22Rv1 (cell line): ENCODE measurements around the gene TIGD1.

ENCODE experiments used
- CTCF ChIP-seq: fragments of 450-650 bp; IDR thresholded peaks from 2 replicates; pipeline ENCODE4 v1.5.1; 2017; ENCODE audit warnings: mild to moderate bottlenecking
- ZFX ChIP-seq: fragments of 450-650 bp; IDR thresholded peaks from 2 replicates; pipeline ENCODE4 v1.6.1; 2017; ENCODE audit warnings: antibody characterized with exemption, borderline replicate concordance

- TF ChIP-seq CTCF (no peak), ZFX (no peak)
Observed at GRCh38 chr2:232534940-232535651, 15.3 kb downstream of the TIGD1 start.
